GM20000 (cell line): ENCODE data around the gene KREMEN2.

ENCODE experiments used
- DNase-seq: peaks from one replicate; pipeline ENCODE4 v3.0.0; 2012; ENCODE audit warnings: low spot score
- CTCF ChIP-seq: IDR thresholded peaks from 2 replicates; pipeline ENCODE4 v1.5.1; 2012; ENCODE audit warnings: mild to moderate bottlenecking, control low read depth; ENCODE audit errors: extremely low read depth, missing control alignments

The KREMEN2 gene

GRCh38 chr16:2988590-2989099 lies 24.6 kb downstream of the KREMEN2 start:
- no peak for DNase-seq
- TF ChIP-seq CTCF = no peak

GRCh38 chr16:2990891-2991290 lies 26.8 kb downstream of the KREMEN2 start:
- no peak for TF ChIP-seq CTCF
- no peak for DNase-seq

GRCh38 chr16:2991566-2992261 lies 27.6 kb downstream of the KREMEN2 start:
- no peak for TF ChIP-seq CTCF
- no peak for DNase-seq

- TF ChIP-seq CTCF = no peak
- no peak for DNase-seq
Observed at GRCh38 chr16:2992383-2993081, 28.5 kb downstream of the KREMEN2 start.

GRCh38 chr16:2996298-2996697 lies 32.2 kb downstream of the KREMEN2 start:
- TF ChIP-seq CTCF = no peak
- no peak for DNase-seq

GRCh38 chr16:2999929-3000328 lies 35.9 kb downstream of the KREMEN2 start:
- TF ChIP-seq CTCF = no peak
- no peak for DNase-seq

- TF ChIP-seq CTCF = no peak
- DNase-seq = no peak
Observed at GRCh38 chr16:3000540-3000939, 36.5 kb downstream of the KREMEN2 start.
